ENCODE data around the gene C1orf174. TPM values are rescaled to one million over a fixed set of nuclear protein-coding genes. Genes with fewer than 3 reads are reported as not detected.

The C1orf174 gene
- total and polyA plus RNA-seq, 2 of the 4 experiments (the other 2 are of a cell fraction) = 26.7 to 45.7 TPM

GRCh38 chr1:3886106-3886670 lies 13.9 kb downstream of the C1orf174 start:
- Histone ChIP-seq H3K9me1 (ENCODE audit: insufficient read depth, low read length) (no peaks in the 10 kb centered on the region; the same call in 1 of the 2 replicates), H2AK9ac (replicated peaks; ENCODE audit: low read depth, low read length, poor library complexity) (no peak overlapping the region), H2AK5ac (ENCODE audit: low read depth, low read length) (no peak overlapping the region), H3K4me3 (ENCODE audit: insufficient read depth, low read depth, low read length) (no peak overlapping the region), H3K4ac (ENCODE audit: low read depth, low read length) (no peak overlapping the region), H2AFZ (replicated peaks; ENCODE audit: low read length, poor library complexity) (no peak overlapping the region), H2BK5ac (ENCODE audit: low read depth, low read length, poor library complexity, severe bottlenecking) (no peak overlapping the region), H2BK15ac (ENCODE audit: low read depth, low read length) (no peak overlapping the region), H4K5ac (ENCODE audit: low read depth, low read length) (no peak overlapping the region), H3K14ac (replicated peaks; ENCODE audit: low read depth, low read length) (no peak overlapping the region), H2BK120ac (ENCODE audit: low read depth, low read length) (no peak overlapping the region), H3K79me1 (ENCODE audit: low read depth in 1 of 2, low read length in 2 of 2) (peaks cover 0 to 5% of the 10 kb centered on the region in 2 experiments; a peak in 3 of 4 replicates), H3K36me3 (ENCODE audit: control insufficient read depth, insufficient read depth, low read length) (peaks cover 36% of the 10 kb centered on the region), H3K56ac (ENCODE audit: extremely low read depth, insufficient read depth, low read length) (no peak overlapping the region), H3K4me1 (ENCODE audit: control insufficient read depth, insufficient read depth, low read length) (no peaks in the 10 kb centered on the region), H3K18ac (ENCODE audit: low read depth, low read length) (no peak overlapping the region), H3K4me2 (ENCODE audit: low read depth, low read length) (no peak overlapping the region), H4K20me1 (ENCODE audit: insufficient read depth, low read length) (no peaks in the 10 kb centered on the region), H3K9ac (ENCODE audit: low read depth, low read length) (no peak overlapping the region), H3K27me3 (ENCODE audit: control insufficient read depth, insufficient read depth, low read length) (no peaks in the 10 kb centered on the region), H4K91ac (ENCODE audit: insufficient read depth, low read depth, low read length) (no peak overlapping the region), H2BK20ac (ENCODE audit: low read depth, low read length) (no peak overlapping the region), H3K27ac (ENCODE audit: insufficient read depth, low read length) (no peak overlapping the region), H4K8ac (ENCODE audit: low read depth in 2 of 2, low read length in 2 of 2) (no peak overlapping the region), H3K9me3 (ENCODE audit: control insufficient read depth, insufficient read depth, low read length) (no peaks in the 10 kb centered on the region), H3K23ac (ENCODE audit: low read depth, low read length) (no peak overlapping the region)
- in situ Hi-C loops (cut with MboI; ENCODE audit: low sequenced_read_pairs) = no loop called here
- ATAC-seq (ENCODE audit: low read depth) (no peak), DNase-seq (no peak)
- no peak for TF ChIP-seq RAD21 (IDR thresholded peaks at IDR 0.05; ENCODE audit: low read length)
- TF ChIP-seq ELK1 (IDR thresholded peaks at IDR 0.05; ENCODE audit: borderline replicate concordance, low read depth, low read length) = no peak
- no peak for TF ChIP-seq MXI1 (IDR thresholded peaks at IDR 0.05; ENCODE audit: borderline replicate concordance, low read depth, low read length)
- TF ChIP-seq MAFK (IDR thresholded peaks at IDR 0.05; ENCODE audit: low read depth, low read length) = no peak
- no peak for TF ChIP-seq RCOR1 (IDR thresholded peaks at IDR 0.05; ENCODE audit: insufficient replicate concordance, low read length)
- TF ChIP-seq CEBPB (IDR thresholded peaks at IDR 0.05; ENCODE audit: low read depth, low read length) = no peak
- TF ChIP-seq, protein P1, sequence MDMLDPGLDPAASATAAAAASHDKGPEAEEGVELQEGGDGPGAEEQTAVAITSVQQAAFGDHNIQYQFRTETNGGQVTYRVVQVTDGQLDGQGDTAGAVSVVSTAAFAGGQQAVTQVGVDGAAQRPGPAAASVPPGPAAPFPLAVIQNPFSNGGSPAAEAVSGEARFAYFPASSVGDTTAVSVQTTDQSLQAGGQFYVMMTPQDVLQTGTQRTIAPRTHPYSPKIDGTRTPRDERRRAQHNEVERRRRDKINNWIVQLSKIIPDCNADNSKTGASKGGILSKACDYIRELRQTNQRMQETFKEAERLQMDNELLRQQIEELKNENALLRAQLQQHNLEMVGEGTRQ (IDR thresholded peaks at IDR 0.05; ENCODE audit: low read depth, low read length) = no peak
- TF ChIP-seq POLR2A (IDR thresholded peaks at IDR 0.05; ENCODE audit: low read depth, low read length) = no peak
- no peak for TF ChIP-seq SMC3 (IDR thresholded peaks at IDR 0.05; ENCODE audit: low read depth, low read length)
- TF ChIP-seq BHLHE40 (IDR thresholded peaks at IDR 0.05; ENCODE audit: low read depth, low read length) = no peak
- TF ChIP-seq CHD1 (IDR thresholded peaks at IDR 0.05; ENCODE audit: low read depth, low read length) = no peak
- TF ChIP-seq RFX5 (IDR thresholded peaks at IDR 0.05; ENCODE audit: low read depth, low read length) = no peak
- no peak for TF ChIP-seq NFE2L2 (IDR thresholded peaks at IDR 0.05; ENCODE audit: low read depth, low read length)
- TF ChIP-seq MAZ (IDR thresholded peaks at IDR 0.05; ENCODE audit: borderline replicate concordance, low read depth, low read length) = no peak
- TF ChIP-seq FOS (IDR thresholded peaks at IDR 0.05; ENCODE audit: low read depth, low read length) = no peak
- TF ChIP-seq, protein P2, sequence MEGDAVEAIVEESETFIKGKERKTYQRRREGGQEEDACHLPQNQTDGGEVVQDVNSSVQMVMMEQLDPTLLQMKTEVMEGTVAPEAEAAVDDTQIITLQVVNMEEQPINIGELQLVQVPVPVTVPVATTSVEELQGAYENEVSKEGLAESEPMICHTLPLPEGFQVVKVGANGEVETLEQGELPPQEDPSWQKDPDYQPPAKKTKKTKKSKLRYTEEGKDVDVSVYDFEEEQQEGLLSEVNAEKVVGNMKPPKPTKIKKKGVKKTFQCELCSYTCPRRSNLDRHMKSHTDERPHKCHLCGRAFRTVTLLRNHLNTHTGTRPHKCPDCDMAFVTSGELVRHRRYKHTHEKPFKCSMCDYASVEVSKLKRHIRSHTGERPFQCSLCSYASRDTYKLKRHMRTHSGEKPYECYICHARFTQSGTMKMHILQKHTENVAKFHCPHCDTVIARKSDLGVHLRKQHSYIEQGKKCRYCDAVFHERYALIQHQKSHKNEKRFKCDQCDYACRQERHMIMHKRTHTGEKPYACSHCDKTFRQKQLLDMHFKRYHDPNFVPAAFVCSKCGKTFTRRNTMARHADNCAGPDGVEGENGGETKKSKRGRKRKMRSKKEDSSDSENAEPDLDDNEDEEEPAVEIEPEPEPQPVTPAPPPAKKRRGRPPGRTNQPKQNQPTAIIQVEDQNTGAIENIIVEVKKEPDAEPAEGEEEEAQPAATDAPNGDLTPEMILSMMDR (conservative IDR thresholded peaks at IDR 0.05; ENCODE audit: low read depth, low read length) = no peak
- BruUV-seq (replicated peaks) = no TSS peak
- dilution Hi-C loops (cut with HindIII; ENCODE audit: low sequenced_read_pairs, unreplicated experiment) = no loop called here
- ChIA-PET POLR2A (ENCODE audit: unreplicated experiment) (no interaction called here), CTCF (interaction anchor here (0.7 kb wide), 1 partner anchor 31 kb away, joined by 4 read pairs; no protein-coding TSS in a partner anchor)
- 91% methylated on average over 6 of the region's 15 CpGs; no CpG with 5 or more reads in 1 of the 2 experiments for WGBS, 2 experiments (ENCODE audit: extremely low coverage in 2 of 2, insufficient read length in 1 of 2)
- intact Hi-C loops (cut with micrococcal nuclease) = no loop called here

Data from IMR-90 (cell line).